GM12872 (cell line): Measurements from ENCODE around the gene FAM111A.

Experiments used
- TF ChIP-seq, protein P1 (sequence below): IDR thresholded peaks from 3 replicates; pipeline ENCODE4 v1.5.1; 2011; ENCODE audit warnings: low read depth, mild to moderate bottlenecking, low read length, moderate library complexity; ENCODE audit not compliant: insufficient read depth

Gene FAM111A

DNA sequence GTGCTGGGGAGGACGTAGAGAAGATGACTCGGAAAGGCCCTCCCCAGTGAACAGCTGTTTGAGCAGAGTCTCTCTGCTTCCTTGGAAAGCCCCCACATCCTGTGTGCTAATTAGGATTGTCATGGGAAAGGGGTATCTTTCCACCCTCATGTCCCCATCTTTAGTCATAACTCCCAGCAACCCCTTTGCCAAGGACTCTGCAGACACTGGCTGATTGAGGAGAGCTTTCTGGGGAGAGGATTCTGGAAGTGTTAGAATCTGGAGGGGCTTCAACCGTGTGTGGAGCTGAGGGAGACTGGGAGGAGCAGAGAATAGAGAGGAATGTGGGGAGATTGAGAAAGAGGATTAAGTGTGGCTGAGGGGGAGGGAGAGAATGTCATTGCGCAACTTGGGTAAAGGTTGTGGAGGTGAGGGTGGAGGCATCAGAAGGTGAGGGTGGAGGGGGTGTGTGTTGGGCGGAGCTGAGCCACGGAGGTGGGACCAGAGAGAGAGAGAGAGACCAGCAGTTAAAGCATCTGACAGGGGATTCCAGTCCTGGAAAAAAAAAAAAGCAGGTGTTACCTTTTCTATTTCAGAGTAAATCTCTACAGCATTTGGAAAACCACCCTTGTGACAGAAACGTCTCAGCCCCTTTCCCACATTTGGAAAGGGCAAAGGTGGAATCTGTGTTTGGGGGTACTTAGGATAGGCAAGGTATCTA lies 31.5 kb downstream of the FAM111A start:
- TF ChIP-seq, protein P1, sequence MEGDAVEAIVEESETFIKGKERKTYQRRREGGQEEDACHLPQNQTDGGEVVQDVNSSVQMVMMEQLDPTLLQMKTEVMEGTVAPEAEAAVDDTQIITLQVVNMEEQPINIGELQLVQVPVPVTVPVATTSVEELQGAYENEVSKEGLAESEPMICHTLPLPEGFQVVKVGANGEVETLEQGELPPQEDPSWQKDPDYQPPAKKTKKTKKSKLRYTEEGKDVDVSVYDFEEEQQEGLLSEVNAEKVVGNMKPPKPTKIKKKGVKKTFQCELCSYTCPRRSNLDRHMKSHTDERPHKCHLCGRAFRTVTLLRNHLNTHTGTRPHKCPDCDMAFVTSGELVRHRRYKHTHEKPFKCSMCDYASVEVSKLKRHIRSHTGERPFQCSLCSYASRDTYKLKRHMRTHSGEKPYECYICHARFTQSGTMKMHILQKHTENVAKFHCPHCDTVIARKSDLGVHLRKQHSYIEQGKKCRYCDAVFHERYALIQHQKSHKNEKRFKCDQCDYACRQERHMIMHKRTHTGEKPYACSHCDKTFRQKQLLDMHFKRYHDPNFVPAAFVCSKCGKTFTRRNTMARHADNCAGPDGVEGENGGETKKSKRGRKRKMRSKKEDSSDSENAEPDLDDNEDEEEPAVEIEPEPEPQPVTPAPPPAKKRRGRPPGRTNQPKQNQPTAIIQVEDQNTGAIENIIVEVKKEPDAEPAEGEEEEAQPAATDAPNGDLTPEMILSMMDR: no peak

DNA sequence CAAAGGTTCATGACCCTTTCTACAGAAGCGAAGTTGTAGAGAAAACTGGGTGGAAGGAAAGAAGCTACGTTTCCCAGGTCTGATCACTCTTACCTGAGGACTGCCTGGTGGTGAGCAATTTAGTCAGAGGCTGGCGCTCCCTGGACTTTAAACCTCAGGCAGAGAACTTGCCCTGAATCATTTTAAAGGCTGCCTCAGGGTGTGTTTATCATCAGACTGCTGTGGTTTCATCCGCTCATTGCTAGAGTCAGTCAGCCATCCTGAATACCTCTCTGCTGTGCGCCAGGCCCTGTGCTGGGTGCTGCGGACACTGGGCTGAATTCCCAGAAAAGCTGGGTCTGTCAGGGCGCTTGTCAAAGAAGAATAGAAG lies 32.0 kb downstream of the FAM111A start:
- TF ChIP-seq, protein P1: no peak

DNA sequence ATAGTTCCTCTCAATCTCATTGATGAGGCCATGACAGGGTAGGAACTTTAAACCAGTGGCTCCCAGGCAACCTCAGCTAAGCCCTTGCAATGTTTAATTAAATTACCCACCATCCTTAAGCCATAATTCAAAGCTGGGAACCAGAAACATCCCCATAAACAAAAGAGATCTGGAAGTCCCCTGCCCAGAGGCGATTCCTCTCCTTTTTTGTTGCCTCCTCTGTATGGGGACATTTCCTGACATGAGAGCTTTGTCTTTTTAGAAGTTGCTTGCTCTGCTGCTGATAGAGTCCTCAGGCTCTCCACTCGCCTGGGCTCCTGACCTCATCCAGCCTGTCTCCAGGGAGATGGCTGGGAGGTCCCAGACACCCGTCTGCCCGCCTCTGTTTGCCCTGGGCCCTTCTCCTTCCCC lies 32.4 kb downstream of the FAM111A start:
- TF ChIP-seq, protein P1: no peak

- TF ChIP-seq, protein P1: no peak
These were observed 33.7 kb downstream of the FAM111A start for GRCh38 chr11:59176330-59176729.

DNA sequence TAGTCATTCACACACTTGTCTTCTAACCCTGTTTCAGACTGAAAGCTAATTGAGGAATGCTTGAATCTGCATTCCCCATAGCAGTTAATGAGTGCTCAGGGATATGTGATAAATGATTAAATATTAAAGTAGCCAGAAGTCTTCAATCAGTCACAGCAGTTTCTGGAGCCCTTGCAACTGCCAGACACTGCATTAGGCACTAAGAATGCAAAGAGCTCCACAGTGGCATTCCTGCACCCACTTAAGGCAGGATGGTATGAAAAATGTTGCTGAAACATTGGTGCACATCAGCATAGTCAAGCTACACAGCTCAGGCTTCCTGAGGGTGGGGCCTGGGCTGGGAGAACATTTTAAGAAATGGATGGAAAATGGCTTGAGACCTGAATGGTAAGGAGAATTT lies 35.7 kb downstream of the FAM111A start:
- TF ChIP-seq, protein P1: no peak

GRCh38 chr11:59179121-59179520 lies 36.5 kb downstream of the FAM111A start:
- TF ChIP-seq, protein P1: no peak

- TF ChIP-seq, protein P1: no peak
These were observed 37.6 kb downstream of the FAM111A start for GRCh38 chr11:59180168-59180776.
